Spleen (tissue), 11 donors: ENCODE results near the gene ZBTB44. TPM values are rescaled to one million over a fixed set of nuclear protein-coding genes. Genes with fewer than 3 reads are reported as not detected.
"Not testable (repeated sequence)": the region's sequence is repeated elsewhere in the genome, so short reads cannot be mapped to it uniquely, and the experiment has no call there.

Source experiments
- DNase-seq: peaks from one replicate; pipeline ENCODE4 v3.0.0-alpha.2; 2020
- H3K27ac ChIP-seq, 8 donors: fragments of 200-600 bp; sonication (generic) in 7 of 8; 1 replicate in 4 of 8; 2 replicates in 4 of 8; pipeline versions ENCODE4 v1.5.0 to v1.8.0; 2016 to 2021; ENCODE audit warnings: inconsistent platforms in 4 of 8, mild to moderate bottlenecking in 4 of 8, moderate library complexity in 1 of 8
- H3K27me3 ChIP-seq, 7 donors: fragments of 200-600 bp; sonication (generic) in 6 of 7; replicated peaks in 1 of 7; 1 replicate in 4 of 7; 2 replicates in 3 of 7; pipeline versions ENCODE4 v1.5.0 to v1.8.0; 2016 to 2021; ENCODE audit warnings: inconsistent platforms in 3 of 7, mild to moderate bottlenecking in 1 of 7
- H3K36me3 ChIP-seq, 6 donors: fragments of 200-600 bp; sonication (generic) in 5 of 6; 1 replicate in 4 of 6; 2 replicates in 2 of 6; pipeline versions ENCODE4 v1.5.0 to v1.8.0; 2016 to 2021; ENCODE audit warnings: inconsistent platforms in 2 of 6
- H3K4me1 ChIP-seq, 6 donors: fragments of 200-600 bp; sonication (generic) in 5 of 6; 1 replicate in 3 of 6; 2 replicates in 3 of 6; pipeline versions ENCODE4 v1.5.0 to v1.8.0; 2016 to 2021; ENCODE audit warnings: inconsistent platforms in 3 of 6
- H3K4me3 ChIP-seq, 8 donors: fragments of 200-600 bp; sonication (generic) in 7 of 8; 1 replicate in 4 of 8; 2 replicates in 4 of 8; pipeline versions ENCODE4 v1.5.0 to v1.8.0; 2016 to 2021; ENCODE audit warnings: inconsistent platforms in 4 of 8, mild to moderate bottlenecking in 4 of 8, moderate library complexity in 2 of 8
- H3K9me3 ChIP-seq, 8 donors: fragments of 200-600 bp; sonication (generic) in 7 of 8; 1 replicate in 4 of 8; 2 replicates in 4 of 8; pipeline versions ENCODE4 v1.5.0 to v1.8.0; 2016 to 2021; ENCODE audit warnings: inconsistent platforms in 4 of 8
- POLR2A ChIP-seq, 3 donors: fragments of 450-650 bp; IDR thresholded peaks; one replicate each; pipeline ENCODE4 v1.5.1; 2017; ENCODE audit warnings: antibody characterized with exemption in 3 of 3, mild to moderate bottlenecking in 1 of 3
- POLR2AphosphoS5 ChIP-seq, 3 donors: sonication (generic); formaldehyde crosslinking; IDR thresholded peaks; one replicate each; pipeline ENCODE4 v1.5.1; 2017; ENCODE audit warnings: antibody characterized with exemption in 3 of 3
- WGBS, 5 donors: extraction: QIAGEN DNeasy Blood & Tissue Kit in 3 of 5; methylation state at CpG; one replicate each; pipeline versions ENCODE4 v1.1.5 to v1.1.7; 2013 to 2018; 5-methylcytosine and 5-hydroxymethylcytosine counted together
- intact Hi-C: fragments of 100-400 bp; cut with DNase I; formaldehyde crosslinking; loops from one replicate; pipeline ENCODE4 v1.15.0; 2023; ENCODE audit warnings: low total_unique reads
- polyA plus RNA-seq, 3 donors: library from polyadenylated mRNA; stranded (reverse); fragments of 200-250 nt; gene quantifications; one replicate each; pipeline ENCODE4 v1.2.1, GENCODE V29; 2013
- total RNA-seq, 7 donors: library from RNA; depleted of rRNA in 3 of 7; stranded (reverse); fragments of >200 nt in 3 of 7; fragmentation: NEBNext Ultra II Directional in 4 of 7; extraction: Animal tissue kit (Norgen Biotek cat#: 25700) in 4 of 7; gene quantifications; one replicate each; pipeline versions ENCODE4 v1.1.0 to v1.2.1, GENCODE V29; 2016 to 2021
- TF ChIP-seq, protein P1 (sequence below), 11 experiments: fragments of 200-600 bp in 7 of 11; fragments of 450-650 bp in 4 of 11; sonication (generic) in 4 of 11; IDR thresholded peaks in 8 of 11; conservative IDR thresholded peaks in 3 of 11; 1 replicate in 7 of 11; 2 replicates in 4 of 11; pipeline versions ENCODE4 v1.4.0 to v1.8.0; 2016 to 2021; ENCODE audit warnings: antibody characterized with exemption in 11 of 11, inconsistent platforms in 4 of 11, mild to moderate bottlenecking in 1 of 11
- donor health status: healthy with polysubstance abuse.
- donor health status: DM: no; HTN: no; CAD: no; lungs with moderate emphysema.
- donor health status: DM: no; HTN: no; CAD: no.
- donor health status: Bipolar disorder and iron deficiency.
- donor health status: healthy.
- donor health status: DM: no; HTN: no; CAD: no.
- donor health status: DM: yes; HTN: yes; CAD: no.

Gene ZBTB44
- total and polyA plus RNA-seq, 10 donors, result 12.4 to 79.6 (median 53.1) TPM

DNA sequence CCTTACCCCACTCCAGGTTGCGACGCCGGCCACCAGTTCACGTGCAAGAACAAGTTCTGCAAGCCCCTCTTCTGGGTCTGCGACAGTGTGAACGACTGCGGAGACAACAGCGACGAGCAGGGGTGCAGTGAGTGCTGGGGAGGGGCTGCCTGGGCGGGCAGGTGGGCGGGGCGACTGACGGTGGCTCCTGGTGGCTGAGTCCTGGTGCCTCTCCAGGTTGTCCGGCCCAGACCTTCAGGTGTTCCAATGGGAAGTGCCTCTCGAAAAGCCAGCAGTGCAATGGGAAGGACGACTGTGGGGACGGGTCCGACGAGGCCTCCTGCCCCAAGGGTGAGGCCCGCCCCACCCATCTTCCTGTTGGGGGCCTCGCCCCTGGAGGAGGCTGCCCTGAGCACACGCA, 116.4 kb downstream of the ZBTB44 start:
- 82 to 92% (median 86%) methylated on average over 19 to 22 of the region's 22 CpGs for WGBS, 5 donors
- intact Hi-C loops, result no loop called here
- peaks cover 0 to 17% (median 13%) of the 10 kb centered on the region in 6 donors for H3K4me1 ChIP-seq
- H3K27me3 ChIP-seq, result no peaks in the 10 kb centered on the region
- H3K4me3 ChIP-seq, result no peak overlapping the region
- no peak for TF ChIP-seq POLR2AphosphoS5 (IDR thresholded peaks at IDR 0.05)
- no peak for TF ChIP-seq POLR2A (IDR thresholded peaks at IDR 0.05)
- TF ChIP-seq, protein P1, sequence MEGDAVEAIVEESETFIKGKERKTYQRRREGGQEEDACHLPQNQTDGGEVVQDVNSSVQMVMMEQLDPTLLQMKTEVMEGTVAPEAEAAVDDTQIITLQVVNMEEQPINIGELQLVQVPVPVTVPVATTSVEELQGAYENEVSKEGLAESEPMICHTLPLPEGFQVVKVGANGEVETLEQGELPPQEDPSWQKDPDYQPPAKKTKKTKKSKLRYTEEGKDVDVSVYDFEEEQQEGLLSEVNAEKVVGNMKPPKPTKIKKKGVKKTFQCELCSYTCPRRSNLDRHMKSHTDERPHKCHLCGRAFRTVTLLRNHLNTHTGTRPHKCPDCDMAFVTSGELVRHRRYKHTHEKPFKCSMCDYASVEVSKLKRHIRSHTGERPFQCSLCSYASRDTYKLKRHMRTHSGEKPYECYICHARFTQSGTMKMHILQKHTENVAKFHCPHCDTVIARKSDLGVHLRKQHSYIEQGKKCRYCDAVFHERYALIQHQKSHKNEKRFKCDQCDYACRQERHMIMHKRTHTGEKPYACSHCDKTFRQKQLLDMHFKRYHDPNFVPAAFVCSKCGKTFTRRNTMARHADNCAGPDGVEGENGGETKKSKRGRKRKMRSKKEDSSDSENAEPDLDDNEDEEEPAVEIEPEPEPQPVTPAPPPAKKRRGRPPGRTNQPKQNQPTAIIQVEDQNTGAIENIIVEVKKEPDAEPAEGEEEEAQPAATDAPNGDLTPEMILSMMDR (IDR thresholded peaks at IDR 0.05 in 8 of 11, conservative IDR thresholded peaks at IDR 0.05 in 3 of 11), result no peak
- DNase-seq, result peak; percentile 69
- H3K36me3 ChIP-seq, result peaks cover 0 to 63% (median 3%) of the 10 kb centered on the region in 6 donors
- no peaks in the 10 kb centered on the region for H3K9me3 ChIP-seq
- H3K27ac ChIP-seq, result no peak overlapping the region

DNA sequence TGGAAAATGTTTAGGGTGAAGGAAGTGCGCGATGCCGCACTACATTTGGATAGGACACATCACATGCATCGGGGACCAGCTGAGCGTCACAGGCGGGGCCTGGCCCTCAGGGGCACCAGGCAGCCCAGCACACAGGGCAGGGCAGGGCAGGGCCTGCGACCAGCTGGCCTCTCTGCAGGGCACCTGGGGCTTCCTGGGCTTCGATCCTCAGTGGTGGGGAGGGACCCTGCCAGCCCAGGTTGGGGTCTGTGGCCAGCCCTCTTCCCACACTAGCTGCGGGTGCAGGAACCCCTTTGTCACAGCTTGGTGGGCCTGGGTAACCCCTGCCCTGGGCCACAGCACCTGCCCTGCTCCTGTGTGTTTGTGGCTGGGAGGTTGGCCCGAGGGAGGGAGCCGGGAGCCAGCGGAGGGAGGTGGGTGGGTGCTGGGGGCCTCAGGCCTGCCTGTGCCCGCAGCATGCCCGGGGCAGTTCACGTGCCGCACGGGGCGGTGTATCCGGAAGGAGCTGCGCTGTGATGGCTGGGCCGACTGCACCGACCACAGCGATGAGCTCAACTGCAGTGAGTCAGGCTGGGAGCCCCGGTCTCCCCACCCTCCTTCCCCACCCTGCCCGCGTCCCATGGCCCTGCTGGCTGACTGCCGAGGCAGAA, 117.2 kb downstream of the ZBTB44 start:
- no peaks in the 10 kb centered on the region for H3K27me3 ChIP-seq
- no peaks in the 10 kb centered on the region for H3K9me3 ChIP-seq
- TF ChIP-seq, protein P1 (IDR thresholded peaks at IDR 0.05 in 8 of 11, conservative IDR thresholded peaks at IDR 0.05 in 3 of 11), result no peak
- TF ChIP-seq POLR2AphosphoS5 (IDR thresholded peaks at IDR 0.05), result no peak
- no peak for TF ChIP-seq POLR2A (IDR thresholded peaks at IDR 0.05)
- intact Hi-C loops, result no loop called here
- peaks cover 0 to 71% (median 3%) of the 10 kb centered on the region in 6 donors for H3K36me3 ChIP-seq
- H3K4me1 ChIP-seq, result peaks cover 0 to 9% (median 5%) of the 10 kb centered on the region in 6 donors
- 88 to 93% (median 91%) methylated on average over 11 to 27 of the region's 27 CpGs for WGBS, 5 donors
- DNase-seq, result no peak
- no peak overlapping the region for H3K4me3 ChIP-seq
- H3K27ac ChIP-seq, result no peak overlapping the region

GRCh38 chr11:130194241-130195023, 120.3 kb downstream of the ZBTB44 start:
- TF ChIP-seq POLR2A (IDR thresholded peaks at IDR 0.05) (no peak), POLR2AphosphoS5 (IDR thresholded peaks at IDR 0.05) (no peak)
- TF ChIP-seq, protein P1 (IDR thresholded peaks at IDR 0.05 in 8 of 11, conservative IDR thresholded peaks at IDR 0.05 in 3 of 11), result no peak
- H3K4me3 ChIP-seq, result no peak overlapping the region
- peaks cover 0 to 83% (median 0%) of the 10 kb centered on the region in 6 donors for H3K36me3 ChIP-seq
- intact Hi-C loops, result no loop called here
- WGBS, 5 donors, result 90 to 96% (median 92%) methylated on average over 16 to 21 of the region's 21 CpGs
- no peaks in the 10 kb centered on the region for H3K4me1 ChIP-seq
- H3K9me3 ChIP-seq, result no peaks in the 10 kb centered on the region
- no peak overlapping the region for H3K27ac ChIP-seq
- H3K27me3 ChIP-seq, result no peaks in the 10 kb centered on the region
- no peak for DNase-seq

- WGBS, 5 donors, result 93 to 98% (median 97%) methylated on average over 8 to 14 of the region's 14 CpGs
- H3K4me1 ChIP-seq, DNase-seq, H3K27ac ChIP-seq, H3K27me3 ChIP-seq, H3K9me3 ChIP-seq, intact Hi-C loops, H3K4me3 ChIP-seq: not testable (repeated sequence)
- peaks cover 0 to 79% (median 0%) of the 10 kb centered on the region in 6 donors for H3K36me3 ChIP-seq
These were observed 121.2 kb downstream of the ZBTB44 start for GRCh38 chr11:130193551-130193950.
